ENCODE results near the gene GFY. TPM values are rescaled to one million over a fixed set of nuclear protein-coding genes. Genes with fewer than 3 reads are reported as not detected.
A peak's percentile ranks its signal among the peaks of the same experiment; 100 is the strongest.

The GFY gene
- total RNA-seq, 1 experiment from 2014 or later, result not detected

DNA sequence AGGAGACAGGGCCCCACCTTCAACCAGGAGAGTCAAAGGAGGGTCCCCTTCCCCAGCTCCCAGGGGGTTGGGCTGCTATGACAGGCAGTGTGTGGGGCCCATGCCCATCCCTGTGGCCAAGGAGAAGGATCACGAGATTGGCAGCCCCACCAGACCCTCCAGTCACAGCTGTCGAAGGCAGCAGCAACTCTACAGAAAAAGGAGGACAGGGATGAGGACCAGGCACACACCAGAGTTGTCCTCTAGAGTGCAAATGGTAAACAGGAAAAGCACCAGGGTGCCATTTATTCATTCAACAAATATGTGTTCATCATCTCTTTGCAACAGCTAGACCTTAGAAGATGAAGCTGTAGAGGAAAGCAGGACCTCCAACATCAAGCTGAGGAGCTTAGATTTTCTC is 6.0 kb upstream of the GFY start:
- TF ChIP-seq, protein P1, sequence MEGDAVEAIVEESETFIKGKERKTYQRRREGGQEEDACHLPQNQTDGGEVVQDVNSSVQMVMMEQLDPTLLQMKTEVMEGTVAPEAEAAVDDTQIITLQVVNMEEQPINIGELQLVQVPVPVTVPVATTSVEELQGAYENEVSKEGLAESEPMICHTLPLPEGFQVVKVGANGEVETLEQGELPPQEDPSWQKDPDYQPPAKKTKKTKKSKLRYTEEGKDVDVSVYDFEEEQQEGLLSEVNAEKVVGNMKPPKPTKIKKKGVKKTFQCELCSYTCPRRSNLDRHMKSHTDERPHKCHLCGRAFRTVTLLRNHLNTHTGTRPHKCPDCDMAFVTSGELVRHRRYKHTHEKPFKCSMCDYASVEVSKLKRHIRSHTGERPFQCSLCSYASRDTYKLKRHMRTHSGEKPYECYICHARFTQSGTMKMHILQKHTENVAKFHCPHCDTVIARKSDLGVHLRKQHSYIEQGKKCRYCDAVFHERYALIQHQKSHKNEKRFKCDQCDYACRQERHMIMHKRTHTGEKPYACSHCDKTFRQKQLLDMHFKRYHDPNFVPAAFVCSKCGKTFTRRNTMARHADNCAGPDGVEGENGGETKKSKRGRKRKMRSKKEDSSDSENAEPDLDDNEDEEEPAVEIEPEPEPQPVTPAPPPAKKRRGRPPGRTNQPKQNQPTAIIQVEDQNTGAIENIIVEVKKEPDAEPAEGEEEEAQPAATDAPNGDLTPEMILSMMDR (IDR thresholded peaks at IDR 0.05; ENCODE audit: unreplicated experiment), result no peak
- Mint-ChIP-seq H3K27ac (ENCODE audit: low read depth, unreplicated experiment) (no peak overlapping the region), H3K4me1 (ENCODE audit: insufficient read depth, unreplicated experiment) (peaks cover 22% of the 10 kb centered on the region), H3K4me3 (ENCODE audit: unreplicated experiment) (no peak overlapping the region), H3K9me3 (ENCODE audit: unreplicated experiment) (no peaks in the 10 kb centered on the region), H3K27me3 (ENCODE audit: insufficient read depth, unreplicated experiment) (peaks cover 73% of the 10 kb centered on the region), H3K36me3 (ENCODE audit: insufficient read depth, unreplicated experiment) (no peaks in the 10 kb centered on the region)
- BruUV-seq (replicated peaks), result no TSS peak
- CTCF ChIA-PET, result interaction anchor here (0.6 to 0.9 kb wide), 3 partner anchors 25 to 194 kb away, joined by 3 read pairs; no protein-coding TSS in a partner anchor
- DNase-seq (ENCODE audit: unreplicated experiment), result no peak
- POLR2A ChIA-PET, result no interaction called here
- intact Hi-C loops (cut with micrococcal nuclease), result no loop called here

DNA sequence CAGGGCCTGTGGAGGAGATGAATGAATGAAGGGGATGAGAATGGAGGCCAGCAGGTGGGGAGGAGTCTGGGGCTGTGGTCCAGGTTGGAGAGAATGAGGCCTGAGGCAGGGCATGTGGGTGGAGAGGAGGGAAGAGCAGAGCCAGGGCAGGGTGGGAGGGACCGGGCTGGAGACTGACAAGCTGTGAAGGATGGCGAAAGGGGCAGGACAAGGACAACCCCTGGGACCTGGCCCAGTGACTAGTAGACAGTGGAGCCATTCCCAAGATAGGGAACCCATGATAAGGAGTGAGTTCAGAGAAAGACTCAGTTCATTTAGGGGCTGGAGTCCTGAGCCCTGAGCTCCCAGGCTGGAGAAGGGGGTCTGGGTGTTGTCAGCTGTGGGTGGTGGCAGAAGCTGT is 5.0 kb upstream of the GFY start:
- DNase-seq (ENCODE audit: unreplicated experiment), result no peak
- TF ChIP-seq, protein P1 (IDR thresholded peaks at IDR 0.05; ENCODE audit: unreplicated experiment), result no peak
- Mint-ChIP-seq H3K27me3 (ENCODE audit: insufficient read depth, unreplicated experiment) (peaks cover 84% of the 10 kb centered on the region), H3K9me3 (ENCODE audit: unreplicated experiment) (no peaks in the 10 kb centered on the region), H3K4me3 (ENCODE audit: unreplicated experiment) (no peak overlapping the region), H3K27ac (ENCODE audit: low read depth, unreplicated experiment) (no peak overlapping the region), H3K36me3 (ENCODE audit: insufficient read depth, unreplicated experiment) (no peaks in the 10 kb centered on the region), H3K4me1 (ENCODE audit: insufficient read depth, unreplicated experiment) (peaks cover 22% of the 10 kb centered on the region)
- CTCF ChIA-PET, result no interaction called here
- POLR2A ChIA-PET, result interaction anchor here (1.1 kb wide), 1 partner anchor 29 kb away, joined by 4 read pairs; no protein-coding TSS in a partner anchor
- no TSS peak for BruUV-seq (replicated peaks)
- intact Hi-C loops (cut with micrococcal nuclease), result no loop called here

DNA sequence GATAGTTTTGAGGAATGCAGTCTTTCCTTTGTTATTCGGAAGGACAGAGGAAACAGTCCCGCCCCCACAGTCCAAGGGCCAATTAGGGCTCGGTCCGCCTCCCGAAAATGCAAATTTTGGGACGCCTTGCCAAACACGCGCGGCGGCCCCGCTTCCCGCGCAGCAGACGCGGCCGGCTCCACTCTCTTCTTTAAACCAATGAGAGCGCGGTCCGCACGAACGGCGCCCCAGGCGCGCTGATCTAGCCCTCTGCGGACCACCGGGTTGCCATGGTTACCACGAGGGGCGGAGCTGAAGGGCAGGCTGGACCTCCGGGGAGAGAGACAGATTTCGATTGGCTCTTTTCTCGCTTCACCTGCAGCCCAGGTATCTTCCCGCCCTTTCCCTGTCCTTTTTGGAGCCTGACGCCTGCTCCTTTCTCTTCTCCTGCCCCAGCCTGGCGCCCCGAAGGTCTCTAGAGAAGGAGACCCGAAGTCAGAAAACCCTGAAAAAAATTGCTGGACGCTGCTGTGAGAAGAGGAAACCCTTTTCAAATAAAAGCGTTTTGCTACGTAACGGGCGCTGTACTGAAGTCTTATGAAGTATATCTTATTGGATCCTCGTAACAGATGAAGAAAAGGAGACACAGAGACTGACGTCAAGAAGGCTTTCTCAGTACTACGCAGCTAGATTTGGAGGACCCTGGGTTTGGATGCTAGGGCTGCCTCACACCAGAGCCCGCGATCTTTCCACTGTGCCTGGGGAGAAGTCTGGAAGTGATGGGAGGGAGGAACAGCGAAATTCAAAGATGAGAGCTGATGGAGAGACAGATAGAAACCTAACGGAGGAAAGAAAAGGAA is 3.9 kb upstream of the GFY start:
- intact Hi-C loops (cut with micrococcal nuclease), result no loop called here
- Mint-ChIP-seq H3K27ac (ENCODE audit: low read depth, unreplicated experiment) (no peak overlapping the region), H3K27me3 (ENCODE audit: insufficient read depth, unreplicated experiment) (peaks cover 94% of the 10 kb centered on the region), H3K4me1 (ENCODE audit: insufficient read depth, unreplicated experiment) (peaks cover 22% of the 10 kb centered on the region), H3K36me3 (ENCODE audit: insufficient read depth, unreplicated experiment) (no peaks in the 10 kb centered on the region), H3K9me3 (ENCODE audit: unreplicated experiment) (no peaks in the 10 kb centered on the region), H3K4me3 (ENCODE audit: unreplicated experiment) (peak overlapping the region; percentile 42)
- TF ChIP-seq, protein P1 (IDR thresholded peaks at IDR 0.05; ENCODE audit: unreplicated experiment), result no peak
- no TSS peak for BruUV-seq (replicated peaks)
- CTCF ChIA-PET, result interaction anchor here (1.0 kb wide), 1 partner anchor 23 kb away, joined by 4 read pairs; no protein-coding TSS in a partner anchor
- POLR2A ChIA-PET, result interaction anchor here (1.1 kb wide), 1 partner anchor 30 kb away, joined by 4 read pairs; no protein-coding TSS in a partner anchor
- peak; percentile 77 for DNase-seq (ENCODE audit: unreplicated experiment)

DNA sequence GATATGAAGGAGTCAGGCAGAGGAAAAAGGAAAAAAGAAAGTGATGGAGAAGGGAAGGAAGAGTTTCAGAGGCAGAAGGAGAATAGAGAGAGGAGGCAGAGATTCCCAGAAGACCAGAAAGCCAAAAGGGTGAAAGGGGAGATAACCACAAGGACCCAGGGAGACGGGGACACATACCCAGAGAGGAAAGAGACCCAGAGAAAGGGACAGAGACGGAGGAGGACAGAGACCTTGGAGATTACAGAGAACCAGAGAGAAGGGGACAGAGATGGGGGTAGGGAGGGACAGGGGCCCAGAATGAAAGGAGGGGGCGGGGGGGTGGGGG is 3.3 kb upstream of the GFY start:
- CTCF ChIA-PET, result no interaction called here
- Mint-ChIP-seq H3K4me1 (ENCODE audit: insufficient read depth, unreplicated experiment) (peaks cover 22% of the 10 kb centered on the region), H3K27ac (ENCODE audit: low read depth, unreplicated experiment) (no peak overlapping the region), H3K27me3 (ENCODE audit: insufficient read depth, unreplicated experiment) (peaks cover 100% of the 10 kb centered on the region), H3K9me3 (ENCODE audit: unreplicated experiment) (no peaks in the 10 kb centered on the region), H3K4me3 (ENCODE audit: unreplicated experiment) (no peak overlapping the region), H3K36me3 (ENCODE audit: insufficient read depth, unreplicated experiment) (no peaks in the 10 kb centered on the region)
- DNase-seq (ENCODE audit: unreplicated experiment), result no peak
- TF ChIP-seq, protein P1 (IDR thresholded peaks at IDR 0.05; ENCODE audit: unreplicated experiment), result no peak
- intact Hi-C loops (cut with micrococcal nuclease), result no loop called here
- POLR2A ChIA-PET, result no interaction called here
- BruUV-seq (replicated peaks), result no TSS peak
